Ovary (tissue), 9 donors: ENCODE data around the gene PTGR1. TPM values are rescaled to one million over a fixed set of nuclear protein-coding genes. Genes with fewer than 3 reads are reported as not detected.

Experiments
- DNase-seq, 5 donors: peaks; one replicate each; pipeline ENCODE4 v3.0.0-alpha.2; 2019 to 2020
- H3K27ac ChIP-seq, 2 donors: fragments of 200-600 bp; one replicate each; pipeline versions ENCODE4 v1.5.1 to v1.8.0; 2019 to 2022
- H3K27me3 ChIP-seq: fragments of 200-600 bp; one replicate; pipeline ENCODE4 v1.8.0; 2022
- H3K36me3 ChIP-seq: fragments of 200-600 bp; sonication (generic); one replicate; pipeline ENCODE4 v1.5.1; 2019
- H3K4me1 ChIP-seq: one replicate; pipeline ENCODE4 v1.8.1; 2013; ENCODE audit warnings: mild to moderate bottlenecking, moderate library complexity; ENCODE audit not compliant: insufficient read depth
- H3K4me3 ChIP-seq: fragments of 200-600 bp; sonication (generic); one replicate; pipeline ENCODE4 v1.5.1; 2017
- H3K9me3 ChIP-seq, 2 donors: fragments of 200-600 bp in 1 of 2; sonication (generic) in 1 of 2; one replicate each; pipeline versions ENCODE4 v1.5.1 to v1.8.1; 2013 to 2019; ENCODE audit warnings: mild to moderate bottlenecking in 1 of 2, moderate library complexity in 1 of 2
- CTCF ChIP-seq, 3 donors: fragments of 450-650 bp in 2 of 3; fragments of 200-600 bp in 1 of 3; IDR thresholded peaks; one replicate each; pipeline versions ENCODE4 v1.5.1 to v1.8.0; 2016 to 2022; ENCODE audit warnings: antibody characterized with exemption in 3 of 3, mild to moderate bottlenecking in 1 of 3
- EP300 ChIP-seq: sonication (generic); formaldehyde crosslinking; IDR thresholded peaks from one replicate; pipeline ENCODE4 v1.6.1; 2017; ENCODE audit warnings: antibody characterized with exemption
- POLR2A ChIP-seq: fragments of 450-650 bp; IDR thresholded peaks from one replicate; pipeline ENCODE4 v1.6.1; 2017; ENCODE audit warnings: antibody characterized with exemption, mild to moderate bottlenecking, moderate library complexity
- WGBS, 3 donors: extraction: QIAGEN DNeasy Blood & Tissue Kit in 1 of 3; methylation state at CpG; one replicate each; pipeline versions ENCODE4 v1.1.5 to v1.1.7; 2013 to 2017; 5-methylcytosine and 5-hydroxymethylcytosine counted together
- intact Hi-C, 4 donors: fragments of 100-400 bp; cut with DNase I; formaldehyde crosslinking; loops; one replicate each; pipeline versions ENCODE4 v1.11.0 to v1.15.1; 2022 to 2023
- polyA plus RNA-seq, 2 donors: library from polyadenylated mRNA; stranded (reverse); fragments of 200-250 nt in 1 of 2; fragments of 350-450 nt in 1 of 2; fragmentation: Illumina TruSeq in 1 of 2; extraction: RNeasy Lipid Tissue Mini Kit (QIAGEN cat#74804) in 1 of 2; gene quantifications; one replicate each; pipeline ENCODE4 v1.2.3, GENCODE V29; 2013 to 2014
- total RNA-seq, 7 donors: library from RNA; depleted of rRNA in 2 of 7; stranded (reverse); fragments of >200 nt in 2 of 7; fragmentation: NEBNext Ultra II Directional in 3 of 7; extraction: Animal tissue kit (Norgen Biotek cat#: 25700) in 3 of 7; gene quantifications; one replicate each; pipeline versions ENCODE4 v1.1.0 to v1.2.4, GENCODE V29; 2016 to 2023
- donor health status: DM: no; HTN: no; CAD: no; lungs with moderate emphysema.
- donor health status: DM: no; HTN: no; CAD: no.
- donor health status: Bipolar disorder and iron deficiency.
- donor health status: DM: yes; HTN: yes; CAD: no.
- donor health status: DM: no; HTN: no; CAD: no.
- donor health status: DM: yes; HTN: yes; CAD: no.

Gene PTGR1
- total and polyA plus RNA-seq, 9 donors, result 7.3 to 45.3 (median 29.8) TPM

GRCh38 chr9:111610149-111610548 is 10.7 kb upstream of the PTGR1 start:
- Histone ChIP-seq H3K27me3 (no peaks in the 10 kb centered on the region), H3K9me3 (no peaks in the 10 kb centered on the region), H3K36me3 (no peaks in the 10 kb centered on the region), H3K27ac (no peak overlapping the region), H3K4me1 (no peaks in the 10 kb centered on the region), H3K4me3 (no peak overlapping the region)
- no peak for TF ChIP-seq CTCF (IDR thresholded peaks at IDR 0.05)
- TF ChIP-seq POLR2A, result no peak
- no peak for TF ChIP-seq EP300
- 51 to 71% (median 62%) methylated on average over 5 of the region's 5 CpGs for WGBS, 3 donors
- intact Hi-C loops, result no loop called here
- DNase-seq, result no peak

GRCh38 chr9:111605041-111605559 is 5.7 kb upstream of the PTGR1 start:
- no peaks in the 10 kb centered on the region for H3K9me3 ChIP-seq
- H3K27ac ChIP-seq, result no peak overlapping the region
- no peaks in the 10 kb centered on the region for H3K27me3 ChIP-seq
- H3K4me1 ChIP-seq, result no peaks in the 10 kb centered on the region
- H3K36me3 ChIP-seq, result no peaks in the 10 kb centered on the region
- TF ChIP-seq EP300 (no peak), CTCF (IDR thresholded peaks at IDR 0.05) (no peak), POLR2A (no peak)
- no peak overlapping the region for H3K4me3 ChIP-seq
- 87 to 90% (median 88%) methylated on average over 9 of the region's 9 CpGs for WGBS, 3 donors
- DNase-seq, result no peak
- intact Hi-C loops, result no loop called here

- Histone ChIP-seq H3K36me3 (no peaks in the 10 kb centered on the region), H3K9me3 (no peaks in the 10 kb centered on the region), H3K4me3 (no peak overlapping the region), H3K27me3 (no peaks in the 10 kb centered on the region), H3K27ac (no peak overlapping the region), H3K4me1 (no peaks in the 10 kb centered on the region)
- no peak for TF ChIP-seq POLR2A
- no peak for TF ChIP-seq CTCF (IDR thresholded peaks at IDR 0.05)
- TF ChIP-seq EP300, result no peak
- intact Hi-C loops, result no loop called here
- no peak for DNase-seq
- 73 to 80% (median 79%) methylated on average over 16 of the region's 16 CpGs for WGBS, 3 donors
Observed at GRCh38 chr9:111604054-111604615, 4.7 kb upstream of the PTGR1 start.

- TF ChIP-seq CTCF (IDR thresholded peaks at IDR 0.05) (no peak), POLR2A (no peak), EP300 (no peak)
Observed at GRCh38 chr9:111603041-111603440, 3.6 kb upstream of the PTGR1 start.

More at GRCh38 chr9:111603041-111603440, 3.6 kb upstream of the PTGR1 start:
- Histone ChIP-seq H3K27me3 (no peaks in the 10 kb centered on the region), H3K4me1 (no peaks in the 10 kb centered on the region), H3K36me3 (no peaks in the 10 kb centered on the region), H3K4me3 (no peak overlapping the region), H3K9me3 (no peaks in the 10 kb centered on the region), H3K27ac (no peak overlapping the region)
- intact Hi-C loops, result no loop called here
- WGBS, 3 donors, result 61 to 76% (median 71%) methylated on average over 4 of the region's 4 CpGs
- DNase-seq, result no peak
